ENCODE measurements around the gene ITFG2. TPM values are rescaled to one million over a fixed set of nuclear protein-coding genes. Genes with fewer than 3 reads are reported as not detected.

The ITFG2 gene
- total and polyA plus RNA-seq, 9 of the 15 experiments (the other 6 are each of a cell fraction or from before 2014, with no cell fraction given): 15.0 to 22.8 (median 19.4) TPM

GRCh38 chr12:2812290-2813213 is at the start of gene ITFG2 (continued):
- TF ChIP-seq NR2C1 (IDR thresholded peaks at IDR 0.05): peak; percentile 90
- peak; percentile 92 for TF ChIP-seq NR2C1 (tag; IDR thresholded peaks at IDR 0.05)
- no peak for TF ChIP-seq FOXM1 (IDR thresholded peaks at IDR 0.05; ENCODE audit: low read depth)
- TF ChIP-seq FOXM1 (CRISPR knock-in tag; IDR thresholded peaks at IDR 0.05; ENCODE audit: low read depth): no peak
- peak; percentile 81 for TF ChIP-seq SPI1 (IDR thresholded peaks at IDR 0.05; ENCODE audit: borderline replicate concordance, low read depth, low read length)
- TF ChIP-seq, protein P1, sequence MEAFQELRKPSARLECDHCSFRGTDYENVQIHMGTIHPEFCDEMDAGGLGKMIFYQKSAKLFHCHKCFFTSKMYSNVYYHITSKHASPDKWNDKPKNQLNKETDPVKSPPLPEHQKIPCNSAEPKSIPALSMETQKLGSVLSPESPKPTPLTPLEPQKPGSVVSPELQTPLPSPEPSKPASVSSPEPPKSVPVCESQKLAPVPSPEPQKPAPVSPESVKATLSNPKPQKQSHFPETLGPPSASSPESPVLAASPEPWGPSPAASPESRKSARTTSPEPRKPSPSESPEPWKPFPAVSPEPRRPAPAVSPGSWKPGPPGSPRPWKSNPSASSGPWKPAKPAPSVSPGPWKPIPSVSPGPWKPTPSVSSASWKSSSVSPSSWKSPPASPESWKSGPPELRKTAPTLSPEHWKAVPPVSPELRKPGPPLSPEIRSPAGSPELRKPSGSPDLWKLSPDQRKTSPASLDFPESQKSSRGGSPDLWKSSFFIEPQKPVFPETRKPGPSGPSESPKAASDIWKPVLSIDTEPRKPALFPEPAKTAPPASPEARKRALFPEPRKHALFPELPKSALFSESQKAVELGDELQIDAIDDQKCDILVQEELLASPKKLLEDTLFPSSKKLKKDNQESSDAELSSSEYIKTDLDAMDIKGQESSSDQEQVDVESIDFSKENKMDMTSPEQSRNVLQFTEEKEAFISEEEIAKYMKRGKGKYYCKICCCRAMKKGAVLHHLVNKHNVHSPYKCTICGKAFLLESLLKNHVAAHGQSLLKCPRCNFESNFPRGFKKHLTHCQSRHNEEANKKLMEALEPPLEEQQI (IDR thresholded peaks at IDR 0.05): no peak
- peak; percentile 81 for TF ChIP-seq L3MBTL2 (IDR thresholded peaks at IDR 0.05)
- TF ChIP-seq ZFX (CRISPR knock-in tag; IDR thresholded peaks at IDR 0.05): peak; percentile 98
- TF ChIP-seq POLR2AphosphoS5 (IDR thresholded peaks at IDR 0.05; ENCODE audit: control insufficient read depth, insufficient read depth, low read depth, low read length): peak; percentile 82; the same call in 1 of the 2 replicates
- 0 out of 2 replicates have a peak, but pooled peaks have one; percentile 48 for TF ChIP-seq ATF1 (CRISPR knock-in tag; IDR thresholded peaks at IDR 0.05)
- TF ChIP-seq ATF1 (tag; IDR thresholded peaks at IDR 0.05): peak; percentile 96
- TF ChIP-seq SIN3B (IDR thresholded peaks at IDR 0.05; ENCODE audit: low read depth): peak; percentile 71
- TF ChIP-seq, protein P2, sequence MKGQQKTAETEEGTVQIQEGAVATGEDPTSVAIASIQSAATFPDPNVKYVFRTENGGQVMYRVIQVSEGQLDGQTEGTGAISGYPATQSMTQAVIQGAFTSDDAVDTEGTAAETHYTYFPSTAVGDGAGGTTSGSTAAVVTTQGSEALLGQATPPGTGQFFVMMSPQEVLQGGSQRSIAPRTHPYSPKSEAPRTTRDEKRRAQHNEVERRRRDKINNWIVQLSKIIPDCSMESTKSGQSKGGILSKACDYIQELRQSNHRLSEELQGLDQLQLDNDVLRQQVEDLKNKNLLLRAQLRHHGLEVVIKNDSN (CRISPR knock-in tag; IDR thresholded peaks at IDR 0.05): peak; percentile 87
- no peak for TF ChIP-seq CCAR2 (IDR thresholded peaks at IDR 0.05; ENCODE audit: low read depth, low read length)
- no peak for TF ChIP-seq RAD21 (CRISPR knock-in tag; conservative IDR thresholded peaks at IDR 0.05 in 1 of 2, IDR thresholded peaks at IDR 0.05 in 1 of 2)
- no peak for TF ChIP-seq ZNF766 (CRISPR knock-in tag; conservative IDR thresholded peaks at IDR 0.05)
- TF ChIP-seq EWSR1 (IDR thresholded peaks at IDR 0.05; ENCODE audit: borderline replicate concordance, low read depth, partially characterized antibody): no peak
- TF ChIP-seq, protein P3, sequence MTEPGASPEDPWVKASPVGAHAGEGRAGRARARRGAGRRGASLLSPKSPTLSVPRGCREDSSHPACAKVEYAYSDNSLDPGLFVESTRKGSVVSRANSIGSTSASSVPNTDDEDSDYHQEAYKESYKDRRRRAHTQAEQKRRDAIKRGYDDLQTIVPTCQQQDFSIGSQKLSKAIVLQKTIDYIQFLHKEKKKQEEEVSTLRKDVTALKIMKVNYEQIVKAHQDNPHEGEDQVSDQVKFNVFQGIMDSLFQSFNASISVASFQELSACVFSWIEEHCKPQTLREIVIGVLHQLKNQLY (CRISPR knock-in tag; conservative IDR thresholded peaks at IDR 0.05): no peak
- peak; percentile 58 for TF ChIP-seq GMEB1 (CRISPR knock-in tag; IDR thresholded peaks at IDR 0.05)
- peak; percentile 97 for TF ChIP-seq RBFOX2 (IDR thresholded peaks at IDR 0.05; ENCODE audit: low read depth, low read length)
- TF ChIP-seq FIP1L1 (IDR thresholded peaks at IDR 0.05; ENCODE audit: low read depth, low read length, poor library complexity, severe bottlenecking): no peak

All from K562 (cell line).